GM21515 (cell line): ENCODE data around the gene CRB3.
A peak's percentile ranks its signal among the peaks of the same experiment; 100 is the strongest.
"Not testable (repeated sequence)": the region's sequence is repeated elsewhere in the genome, so short reads cannot be mapped to it uniquely, and the experiment has no call there.

Experiments
- ATAC-seq: cut with Tn5 transposase; IDR thresholded peaks from one replicate; pipeline ENCODE4 v1.9.1; 2021; ENCODE audit not compliant: unreplicated experiment

The CRB3 gene

GRCh38 chr19:6490134-6490533 is 26.1 kb downstream of the CRB3 start:
- ATAC-seq, result no peak

- ATAC-seq, result no peak
Measured at GRCh38 chr19:6491802-6492592, 27.9 kb downstream of the CRB3 start.

GRCh38 chr19:6494438-6495036 is 30.5 kb downstream of the CRB3 start:
- ATAC-seq, result no peak

GRCh38 chr19:6495947-6496346 is 31.9 kb downstream of the CRB3 start:
- ATAC-seq, result no peak

- no peak for ATAC-seq
Measured at GRCh38 chr19:6498294-6499036, 34.4 kb downstream of the CRB3 start.

GRCh38 chr19:6499052-6499790 is 35.1 kb downstream of the CRB3 start:
- no peak for ATAC-seq

GRCh38 chr19:6500837-6501739 is 37.0 kb downstream of the CRB3 start:
- no peak for ATAC-seq

GRCh38 chr19:6501740-6502648 is 37.9 kb downstream of the CRB3 start, which contains the start of gene TUBB4A:
Gene TUBB4A, minus strand, starts transcription at chr19:6502309. Its CDS starts 97 bp downstream, at chr19:6502212.
- no peak for ATAC-seq

GRCh38 chr19:6503407-6504201 is 39.5 kb downstream of the CRB3 start:
- ATAC-seq, result no peak

- ATAC-seq, result not testable (repeated sequence)
Measured at GRCh38 chr19:6508028-6508771, 44.1 kb downstream of the CRB3 start.

- no peak for ATAC-seq
Measured at GRCh38 chr19:6509118-6509971, 45.3 kb downstream of the CRB3 start.

GRCh38 chr19:6510618-6511017 is 46.5 kb downstream of the CRB3 start:
- no peak for ATAC-seq

- ATAC-seq, result no peak
Measured at GRCh38 chr19:6514089-6514488, 50.0 kb downstream of the CRB3 start.

GRCh38 chr19:6514926-6515544 is 51.0 kb downstream of the CRB3 start:
- no peak for ATAC-seq

GRCh38 chr19:6516018-6516658 is 52.1 kb downstream of the CRB3 start:
- peak; percentile 35 for ATAC-seq
